GM19452 (cell line): Measurements from ENCODE around the gene TAF1A.
"Not testable (repeated sequence)": the region's sequence is repeated elsewhere in the genome, so short reads cannot be mapped to it uniquely, and the experiment has no call there.

Source experiments
- ATAC-seq: cut with Tn5 transposase; IDR thresholded peaks from one replicate; pipeline ENCODE4 v1.9.1; 2021; ENCODE audit not compliant: unreplicated experiment

Gene TAF1A

GRCh38 chr1:222589462-222590302 is at the start of gene TAF1A:
TAF1A (minus strand) TSS chr1:222589933.
- peak; percentile 100 for ATAC-seq

GRCh38 chr1:222634180-222635013 is 44.7 kb upstream of the TAF1A start:
- ATAC-seq, result peak; percentile 89

- ATAC-seq, result no peak
Measured at GRCh38 chr1:222632749-222633148, 43.0 kb upstream of the TAF1A start.

GRCh38 chr1:222631611-222632208 is 42.0 kb upstream of the TAF1A start:
- no peak for ATAC-seq

- ATAC-seq, result no peak
Measured at GRCh38 chr1:222629921-222630535, 40.3 kb upstream of the TAF1A start.

GRCh38 chr1:222627232-222627631 is 37.5 kb upstream of the TAF1A start:
- no peak for ATAC-seq

GRCh38 chr1:222624214-222624613 is 34.5 kb upstream of the TAF1A start:
- no peak for ATAC-seq

GRCh38 chr1:222623458-222623857 is 33.7 kb upstream of the TAF1A start:
- ATAC-seq, result no peak

GRCh38 chr1:222622765-222623164 is 33.0 kb upstream of the TAF1A start:
- ATAC-seq, result no peak

GRCh38 chr1:222620566-222620965 is 30.8 kb upstream of the TAF1A start:
- ATAC-seq, result peak; percentile 51

GRCh38 chr1:222618880-222619596 is 29.3 kb upstream of the TAF1A start:
- no peak for ATAC-seq

GRCh38 chr1:222618001-222618879 is 28.5 kb upstream of the TAF1A start, which contains the start of gene MIA3:
MIA3 (plus strand) TSS chr1:222618097; CDS start chr1:222618111, 14 bp downstream.
- peak; percentile 50 for ATAC-seq

GRCh38 chr1:222617367-222617951 is 27.7 kb upstream of the TAF1A start:
- peak; percentile 75 for ATAC-seq

- ATAC-seq, result no peak
Measured at GRCh38 chr1:222616525-222616924, 26.8 kb upstream of the TAF1A start.

- ATAC-seq, result no peak
Measured at GRCh38 chr1:222613627-222614026, 23.9 kb upstream of the TAF1A start.

- no peak for ATAC-seq
Measured at GRCh38 chr1:222610728-222611127, 21.0 kb upstream of the TAF1A start.

- not testable (repeated sequence) for ATAC-seq
Measured at GRCh38 chr1:222609111-222609510, 19.4 kb upstream of the TAF1A start.

GRCh38 chr1:222606757-222607156 is 17.0 kb upstream of the TAF1A start:
- ATAC-seq, result no peak

GRCh38 chr1:222601257-222601656 is 11.5 kb upstream of the TAF1A start:
- no peak for ATAC-seq
